HG03460 (cell line): ENCODE measurements around the gene LRRC32.

Source experiments
- ATAC-seq: cut with Tn5 transposase; IDR thresholded peaks from one replicate; pipeline ENCODE4 v1.9.1; 2021; ENCODE audit not compliant: unreplicated experiment

LRRC32 gene

DNA sequence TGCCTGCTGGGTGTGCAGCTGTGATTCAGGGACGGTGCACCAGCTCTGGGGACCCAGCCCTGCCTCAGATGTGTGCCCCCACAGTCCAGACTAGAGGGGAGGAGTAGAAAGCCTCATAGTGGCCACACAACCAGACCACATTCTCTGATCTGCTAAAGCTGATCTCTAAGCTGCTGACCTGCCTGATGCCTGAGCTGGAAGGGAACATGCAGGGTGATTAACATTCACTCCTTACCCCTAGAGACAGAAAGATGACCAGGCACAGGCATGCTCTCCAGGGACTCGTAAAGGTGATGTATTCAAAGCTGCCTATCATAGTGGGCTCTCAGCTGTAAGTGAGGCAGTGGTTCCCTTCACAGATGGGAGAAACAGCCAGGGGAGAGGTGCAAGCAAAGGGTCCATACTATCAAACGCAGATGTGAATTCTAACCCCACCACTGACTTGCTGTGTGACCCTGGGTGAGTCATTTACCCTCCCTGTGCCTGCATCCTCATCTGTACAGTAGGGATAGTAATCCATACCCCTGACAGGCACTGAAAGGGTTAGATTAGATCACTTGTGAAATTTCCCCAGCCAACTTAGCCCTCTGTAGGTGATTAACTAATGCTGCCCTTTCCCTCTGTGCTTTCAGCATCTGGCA lies 29.0 kb upstream of the LRRC32 start:
- ATAC-seq, result no peak

DNA sequence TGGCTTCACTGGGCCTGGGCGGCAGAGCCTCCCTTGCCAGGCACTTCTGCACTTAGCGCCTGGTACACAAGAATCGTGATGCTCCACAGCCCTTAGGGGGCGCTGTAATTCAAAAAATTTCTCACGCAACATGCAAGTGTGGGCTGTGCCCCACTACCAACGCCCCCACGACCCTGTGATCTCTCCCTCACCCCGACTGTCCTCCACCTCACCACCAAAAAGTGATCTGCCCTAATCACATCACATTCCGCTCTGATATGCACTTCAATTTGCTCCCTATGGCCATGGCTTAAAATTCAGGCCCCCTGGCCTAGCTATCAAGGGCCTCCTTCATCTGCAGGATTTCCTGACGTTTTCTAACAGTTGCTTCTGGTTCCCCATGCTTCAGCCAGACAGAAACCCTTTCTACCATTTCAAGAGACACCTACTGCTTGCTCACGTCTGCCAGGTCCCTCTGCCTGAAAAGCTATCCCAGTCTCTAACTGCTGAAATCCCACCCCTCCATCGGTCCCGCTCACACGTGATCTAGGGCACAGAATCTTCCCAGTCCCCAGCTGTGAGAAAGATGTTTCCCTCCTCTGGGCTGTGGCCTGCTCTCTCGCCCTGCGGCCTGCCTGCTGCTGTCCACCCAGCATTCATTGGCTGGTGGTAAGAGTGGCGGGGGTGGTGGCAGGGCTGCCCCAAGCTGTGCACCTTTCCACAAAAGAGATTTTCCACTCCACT lies 27.9 kb upstream of the LRRC32 start:
- no peak for ATAC-seq

DNA sequence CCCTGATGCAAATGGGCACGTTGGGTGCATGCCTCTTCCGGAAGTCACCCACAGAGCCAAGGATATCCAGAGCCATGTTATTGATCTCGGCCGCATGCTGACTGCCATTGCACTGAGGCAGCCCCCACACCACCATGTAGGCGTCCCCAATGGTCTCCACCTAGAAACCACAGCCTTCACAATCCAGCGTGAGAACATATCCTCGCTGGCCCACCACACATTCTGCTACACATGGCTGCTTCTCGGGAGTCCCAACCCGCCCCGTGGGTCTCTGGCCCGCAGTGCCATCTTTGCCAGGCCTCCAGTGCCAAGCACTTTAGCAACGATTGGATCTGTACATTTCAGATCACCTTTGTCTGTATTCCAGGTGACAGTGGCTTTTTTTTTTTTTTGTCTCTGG lies 26.2 kb upstream of the LRRC32 start:
- ATAC-seq, result no peak

DNA sequence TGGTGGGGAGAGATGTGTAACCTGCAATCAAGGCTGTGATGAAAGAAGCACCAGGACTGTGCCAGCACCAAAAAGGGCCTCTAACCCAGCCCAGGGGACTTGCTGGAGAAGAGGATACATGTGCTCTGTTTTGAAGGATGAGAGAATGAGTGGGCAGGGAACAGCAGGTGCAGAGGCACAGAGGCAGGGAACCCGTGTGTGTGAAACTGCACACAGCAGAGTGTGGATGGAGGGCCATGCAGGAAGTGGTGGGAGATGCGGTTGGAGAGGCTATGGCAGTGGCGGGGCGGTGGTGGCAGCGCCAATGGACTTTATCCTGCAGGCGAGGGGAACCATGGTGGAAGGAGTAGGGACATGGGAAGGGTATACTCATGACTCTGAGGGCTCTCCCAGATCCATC lies 25.2 kb upstream of the LRRC32 start:
- no peak for ATAC-seq

DNA sequence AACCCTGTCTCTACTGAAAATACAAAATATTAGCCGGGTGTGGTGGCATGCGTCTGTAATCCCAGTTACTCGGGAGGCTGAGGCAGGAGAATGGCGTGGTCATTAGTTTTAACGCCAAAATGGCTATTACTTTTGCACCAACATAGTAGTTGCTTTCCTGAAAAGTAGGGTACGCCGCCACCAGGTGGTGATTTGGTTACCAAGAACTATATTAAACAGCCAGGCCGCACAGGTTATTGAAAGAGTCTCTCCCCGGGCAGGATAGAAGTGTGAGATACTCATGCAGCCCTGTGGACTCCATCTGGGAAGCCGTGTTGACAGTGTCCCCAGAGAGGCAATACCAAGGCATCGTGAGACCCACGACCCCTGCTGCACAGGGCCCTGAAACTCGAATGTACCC lies 24.6 kb upstream of the LRRC32 start:
- ATAC-seq, result no peak

DNA sequence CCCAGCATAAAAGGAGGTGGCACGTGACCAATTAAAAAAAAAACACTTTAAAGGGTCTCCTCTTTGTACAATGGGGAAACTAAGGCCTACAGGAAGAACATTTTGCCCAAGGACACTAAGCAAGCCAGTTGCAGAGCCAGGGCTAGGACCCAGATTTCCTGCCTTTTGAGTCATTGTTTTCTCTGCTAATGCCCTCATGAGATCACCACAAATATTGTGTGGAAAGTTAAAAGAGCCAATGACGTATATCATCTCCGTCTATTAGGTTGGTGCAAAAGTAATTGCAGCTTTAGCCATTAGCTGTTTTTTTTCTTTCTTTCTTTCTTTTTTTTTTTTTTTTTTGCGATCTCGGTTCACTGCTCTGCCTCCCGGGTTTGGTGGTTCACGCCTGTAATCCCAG lies 24.1 kb upstream of the LRRC32 start:
- ATAC-seq, result no peak

- no peak for ATAC-seq
Measured at GRCh38 chr11:76693806-76694205, 23.3 kb upstream of the LRRC32 start.

DNA sequence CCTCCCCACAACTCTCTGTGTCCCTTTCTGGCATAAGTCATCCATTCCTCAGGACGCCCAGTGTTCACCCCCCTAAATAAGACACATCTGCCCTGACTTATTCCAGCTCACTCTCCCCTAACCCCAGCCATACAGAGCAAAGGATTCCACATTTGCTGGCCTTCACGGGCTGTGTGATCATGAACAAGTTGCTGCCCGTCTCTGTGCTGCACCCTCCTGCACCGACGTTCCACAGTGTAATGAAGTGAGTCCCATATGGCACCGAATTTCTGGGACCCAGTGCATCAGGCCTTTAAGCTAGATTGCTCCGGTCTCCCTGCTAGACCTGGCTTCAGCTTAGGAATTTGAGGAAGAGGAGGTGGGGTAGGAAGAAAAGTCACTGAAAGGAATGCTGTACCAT lies 22.4 kb upstream of the LRRC32 start:
- no peak for ATAC-seq

GRCh38 chr11:76691655-76692054 lies 21.1 kb upstream of the LRRC32 start:
- no peak for ATAC-seq

- ATAC-seq, result no peak
Measured at GRCh38 chr11:76690736-76691135, 20.2 kb upstream of the LRRC32 start.

DNA sequence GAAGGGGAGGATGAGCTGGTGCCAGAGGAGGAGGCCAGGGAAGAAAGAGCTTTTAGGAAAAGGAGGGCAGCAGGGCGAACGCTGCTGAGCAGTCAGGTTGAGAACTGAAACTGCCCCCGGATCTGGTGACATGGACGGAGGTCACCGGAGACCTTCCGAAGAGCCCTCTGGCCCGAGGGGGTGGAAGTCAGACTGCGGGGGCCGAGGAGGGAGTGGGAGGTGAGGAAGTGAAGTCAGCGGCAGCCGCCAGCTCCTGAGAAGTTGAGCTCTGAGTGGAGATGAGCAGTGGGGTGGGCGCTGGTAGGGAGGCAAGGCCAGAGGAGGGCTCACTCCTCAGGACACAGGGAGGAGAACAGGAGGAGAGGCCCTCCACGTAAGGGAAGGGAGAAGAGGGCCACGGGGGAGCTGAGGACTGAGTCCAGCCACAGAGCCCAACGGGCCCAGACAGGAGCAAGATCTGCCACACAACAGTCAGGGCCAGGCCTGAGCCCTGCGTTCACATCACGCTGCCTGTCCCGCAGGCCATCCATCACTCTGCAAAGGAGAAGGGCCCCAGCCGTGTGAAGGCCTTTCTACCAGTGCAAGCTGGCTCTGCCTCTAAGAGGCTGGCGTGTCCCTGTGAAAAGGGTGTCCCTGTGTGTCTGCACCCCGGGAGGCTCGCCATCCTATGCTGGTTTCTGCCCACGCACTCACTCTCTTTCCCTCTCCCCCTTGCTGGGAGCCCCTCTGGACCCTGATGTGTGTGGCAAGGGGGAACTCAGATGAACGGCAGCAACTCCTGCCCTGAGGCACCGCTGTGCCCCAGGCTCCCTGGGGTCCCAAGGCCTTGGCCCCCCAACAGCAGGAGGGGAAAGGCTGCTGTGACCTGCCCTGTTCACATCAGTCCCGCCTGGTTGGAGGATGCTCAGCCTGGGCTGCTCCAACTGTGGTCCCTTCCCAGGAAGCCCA lies 19.0 kb upstream of the LRRC32 start:
- no peak for ATAC-seq

DNA sequence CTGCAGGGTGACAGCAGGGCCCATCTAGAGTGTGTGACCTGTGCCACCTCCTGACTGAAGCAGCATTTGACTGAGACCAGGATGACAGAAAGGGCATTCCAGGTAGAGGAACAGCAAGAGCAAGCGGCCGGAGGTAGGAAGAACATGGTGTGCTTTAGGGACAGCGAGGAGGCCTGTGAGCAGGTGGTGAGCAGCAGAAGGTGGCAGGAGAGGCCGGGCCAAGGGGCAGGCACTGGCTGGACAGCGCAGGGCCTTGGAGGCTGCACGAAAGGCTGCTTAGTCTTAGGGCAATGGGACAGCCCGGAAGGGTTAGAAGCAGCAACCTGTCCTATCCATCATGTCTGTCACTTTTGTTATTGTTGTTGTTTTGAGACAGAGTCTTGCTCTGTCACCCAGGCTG lies 17.6 kb upstream of the LRRC32 start:
- no peak for ATAC-seq

DNA sequence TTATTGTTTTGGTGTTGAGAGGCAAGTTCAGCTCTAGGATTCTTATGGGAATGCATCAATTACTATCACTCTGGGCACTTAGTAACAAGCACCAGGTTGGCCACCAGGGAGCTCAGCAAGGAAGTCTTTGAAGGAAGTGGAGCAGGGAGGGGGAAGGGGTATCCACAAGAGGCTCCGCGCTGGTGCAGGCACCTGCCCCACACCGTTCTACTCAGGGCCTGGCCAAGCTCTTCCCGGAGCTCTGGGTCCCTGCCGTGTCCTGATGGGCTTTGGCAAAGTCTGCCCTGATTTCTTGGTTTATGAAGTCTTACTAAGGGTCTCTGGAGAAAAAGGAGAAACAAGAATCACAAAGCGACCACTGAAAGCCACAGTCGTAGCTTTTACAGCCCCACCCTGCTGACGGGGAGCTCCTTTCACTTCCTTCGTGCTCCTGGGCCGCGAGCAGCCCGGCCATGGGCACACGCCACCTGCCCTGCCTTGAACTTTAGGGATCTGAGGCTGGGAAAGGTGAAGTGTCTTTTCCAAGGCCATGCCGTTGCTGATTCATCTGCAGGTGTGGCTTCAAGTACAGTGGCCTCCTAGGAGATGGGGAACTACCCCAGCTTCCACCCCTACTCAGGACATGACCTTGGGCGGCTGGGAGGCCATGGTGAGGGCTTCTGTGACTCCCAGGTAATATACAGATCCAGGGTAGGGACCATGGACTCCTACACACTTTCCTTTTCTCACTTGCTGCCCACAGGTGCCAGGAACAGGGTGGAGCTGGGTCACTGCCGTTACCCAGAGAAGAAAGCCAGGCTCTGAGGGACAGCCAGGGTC lies 15.9 kb upstream of the LRRC32 start:
- no peak for ATAC-seq

DNA sequence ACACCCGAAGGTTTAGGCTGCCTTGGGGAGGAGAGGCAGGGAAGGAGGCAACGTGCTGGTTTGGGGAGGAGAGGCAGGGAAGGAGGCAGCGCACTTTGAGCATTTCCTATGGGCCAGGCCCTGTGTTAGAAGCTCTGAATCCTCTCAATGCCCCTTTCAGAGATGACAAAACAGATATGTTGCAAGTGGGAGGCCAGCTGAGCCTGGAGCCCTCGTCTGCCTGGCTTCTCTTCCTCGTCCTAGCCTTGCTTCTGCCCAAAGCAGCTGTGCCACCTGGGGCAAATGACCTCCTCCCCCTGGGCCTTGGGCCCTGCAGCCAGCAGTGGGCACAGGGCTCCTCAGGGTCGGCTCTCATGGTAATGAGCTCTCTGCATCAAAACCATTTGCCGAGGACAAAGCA lies 15.3 kb upstream of the LRRC32 start:
- no peak for ATAC-seq

- ATAC-seq, result no peak
Measured at GRCh38 chr11:76685237-76685636, 14.7 kb upstream of the LRRC32 start.

DNA sequence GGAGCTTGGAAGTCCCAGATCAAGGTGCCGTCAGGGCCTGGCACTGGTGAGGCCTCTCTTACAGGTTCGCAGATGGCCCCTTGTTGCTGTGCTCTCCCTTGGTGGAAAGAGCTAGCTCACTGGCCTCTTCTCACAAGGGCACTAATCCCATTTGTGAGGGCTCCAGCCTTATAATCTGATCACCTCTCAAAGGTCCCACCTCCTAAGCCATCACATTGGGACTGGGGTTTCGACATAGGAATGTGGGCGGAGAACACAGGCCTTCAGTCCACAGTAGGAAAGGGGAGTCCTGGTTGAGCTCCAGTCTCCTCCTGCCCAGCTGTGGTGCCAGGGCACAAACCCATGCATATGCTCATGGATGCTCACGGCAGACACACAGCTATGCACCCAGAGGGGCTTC lies 14.0 kb upstream of the LRRC32 start:
- ATAC-seq, result no peak

- ATAC-seq, result no peak
Measured at GRCh38 chr11:76683161-76684095, 12.9 kb upstream of the LRRC32 start.

DNA sequence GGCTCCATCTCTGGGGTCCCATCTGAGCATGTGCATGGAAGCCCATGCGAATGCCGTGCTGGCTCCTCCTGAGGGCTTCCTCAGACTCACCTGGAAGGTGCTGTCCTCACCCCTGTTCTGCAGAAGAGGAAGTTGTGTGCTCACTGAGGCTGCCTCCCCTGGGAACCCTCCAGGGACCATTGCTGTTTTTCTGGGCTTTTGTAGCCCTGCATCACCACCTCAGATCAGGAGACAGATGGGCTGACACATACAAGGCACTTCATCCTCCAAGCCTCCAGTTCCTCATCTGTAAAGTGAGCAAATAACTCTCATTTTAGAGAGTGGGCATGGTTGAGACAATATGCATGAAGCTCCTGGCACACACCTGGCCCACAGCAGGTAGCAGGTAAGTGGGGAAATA lies 12.1 kb upstream of the LRRC32 start:
- no peak for ATAC-seq

GRCh38 chr11:76682106-76682505 lies 11.6 kb upstream of the LRRC32 start:
- no peak for ATAC-seq
